Measurements from ENCODE around the gene CD48.

DNA sequence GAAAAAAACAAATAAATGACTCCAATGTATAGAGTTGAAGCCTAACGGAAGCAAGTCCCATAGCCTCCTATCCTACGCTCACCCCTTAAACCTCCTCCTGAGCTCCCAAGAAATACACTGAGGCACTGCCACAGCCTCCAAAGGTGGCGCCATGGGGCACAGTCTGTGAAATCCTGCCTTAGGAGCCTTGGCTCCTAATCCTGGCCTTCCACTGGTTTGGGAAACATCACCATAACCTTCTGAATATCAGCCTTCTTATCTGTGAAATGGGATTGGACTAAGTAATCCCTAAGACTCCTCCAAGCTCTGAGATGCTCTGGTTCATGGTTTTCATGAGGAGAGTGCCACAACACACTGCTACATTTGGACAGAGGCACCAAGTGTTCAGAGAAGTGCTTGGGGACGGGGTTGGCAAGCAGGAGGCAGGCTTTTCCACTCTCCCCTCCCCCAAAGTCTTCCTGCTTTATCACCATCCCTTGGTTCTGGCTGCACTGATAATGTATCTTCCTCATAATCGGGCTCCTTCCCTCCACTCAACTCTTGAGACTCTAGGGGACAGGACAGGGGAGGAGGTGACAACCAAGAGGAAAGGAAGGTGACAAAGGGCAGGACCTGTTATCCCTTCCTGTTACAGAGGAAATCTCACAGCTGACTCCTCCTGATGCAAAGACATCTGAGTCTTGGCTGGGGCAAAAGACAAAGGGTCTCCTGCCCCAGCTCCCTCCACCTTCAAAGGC is 30.2 kb upstream of the CD48 start:
- TF ChIP-seq, protein P1, sequence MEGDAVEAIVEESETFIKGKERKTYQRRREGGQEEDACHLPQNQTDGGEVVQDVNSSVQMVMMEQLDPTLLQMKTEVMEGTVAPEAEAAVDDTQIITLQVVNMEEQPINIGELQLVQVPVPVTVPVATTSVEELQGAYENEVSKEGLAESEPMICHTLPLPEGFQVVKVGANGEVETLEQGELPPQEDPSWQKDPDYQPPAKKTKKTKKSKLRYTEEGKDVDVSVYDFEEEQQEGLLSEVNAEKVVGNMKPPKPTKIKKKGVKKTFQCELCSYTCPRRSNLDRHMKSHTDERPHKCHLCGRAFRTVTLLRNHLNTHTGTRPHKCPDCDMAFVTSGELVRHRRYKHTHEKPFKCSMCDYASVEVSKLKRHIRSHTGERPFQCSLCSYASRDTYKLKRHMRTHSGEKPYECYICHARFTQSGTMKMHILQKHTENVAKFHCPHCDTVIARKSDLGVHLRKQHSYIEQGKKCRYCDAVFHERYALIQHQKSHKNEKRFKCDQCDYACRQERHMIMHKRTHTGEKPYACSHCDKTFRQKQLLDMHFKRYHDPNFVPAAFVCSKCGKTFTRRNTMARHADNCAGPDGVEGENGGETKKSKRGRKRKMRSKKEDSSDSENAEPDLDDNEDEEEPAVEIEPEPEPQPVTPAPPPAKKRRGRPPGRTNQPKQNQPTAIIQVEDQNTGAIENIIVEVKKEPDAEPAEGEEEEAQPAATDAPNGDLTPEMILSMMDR (optimal IDR thresholded peaks at IDR 0.05 in 1 of 3, IDR thresholded peaks at IDR 0.05 in 1 of 3, conservative IDR thresholded peaks at IDR 0.05 in 1 of 3; ENCODE audit: extremely low read depth in 1 of 3, insufficient read depth in 2 of 3, low read length in 3 of 3), result no peak
- TF ChIP-seq EZH2 (IDR thresholded peaks at IDR 0.05; ENCODE audit: low read length), result no peak

Measured in keratinocyte (primary cell).